Measurements from ENCODE around the gene HAP1.

DNA sequence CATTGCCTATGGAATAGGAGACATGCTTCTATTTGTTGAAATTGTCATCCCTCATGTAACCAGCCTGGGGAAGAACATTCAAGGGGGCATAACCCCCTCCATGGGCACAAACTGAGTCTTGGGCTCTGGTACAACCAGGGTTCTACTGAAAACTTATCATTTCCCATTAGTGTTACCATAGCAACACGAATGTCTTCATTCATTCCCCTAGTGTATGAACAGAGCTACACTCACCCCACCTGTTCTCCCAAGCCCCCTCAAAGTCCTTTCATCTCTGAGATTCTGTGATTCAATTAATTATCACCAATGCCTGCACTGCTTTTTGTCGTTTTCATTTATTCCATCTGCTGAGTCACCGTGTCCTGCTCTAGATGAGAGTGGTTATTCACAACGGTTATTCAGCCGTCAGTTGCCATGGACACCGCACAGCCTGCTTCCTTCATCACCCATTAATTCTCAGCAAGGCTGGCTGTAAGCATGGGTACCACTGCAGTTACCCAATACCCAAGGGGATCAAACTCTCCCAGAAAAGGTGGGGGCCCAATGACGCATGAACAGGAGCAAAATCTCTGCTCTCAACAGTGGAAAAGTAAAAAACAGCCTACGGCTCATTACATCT lies 23.9 kb downstream of the HAP1 start:
- TF ChIP-seq, protein P1, sequence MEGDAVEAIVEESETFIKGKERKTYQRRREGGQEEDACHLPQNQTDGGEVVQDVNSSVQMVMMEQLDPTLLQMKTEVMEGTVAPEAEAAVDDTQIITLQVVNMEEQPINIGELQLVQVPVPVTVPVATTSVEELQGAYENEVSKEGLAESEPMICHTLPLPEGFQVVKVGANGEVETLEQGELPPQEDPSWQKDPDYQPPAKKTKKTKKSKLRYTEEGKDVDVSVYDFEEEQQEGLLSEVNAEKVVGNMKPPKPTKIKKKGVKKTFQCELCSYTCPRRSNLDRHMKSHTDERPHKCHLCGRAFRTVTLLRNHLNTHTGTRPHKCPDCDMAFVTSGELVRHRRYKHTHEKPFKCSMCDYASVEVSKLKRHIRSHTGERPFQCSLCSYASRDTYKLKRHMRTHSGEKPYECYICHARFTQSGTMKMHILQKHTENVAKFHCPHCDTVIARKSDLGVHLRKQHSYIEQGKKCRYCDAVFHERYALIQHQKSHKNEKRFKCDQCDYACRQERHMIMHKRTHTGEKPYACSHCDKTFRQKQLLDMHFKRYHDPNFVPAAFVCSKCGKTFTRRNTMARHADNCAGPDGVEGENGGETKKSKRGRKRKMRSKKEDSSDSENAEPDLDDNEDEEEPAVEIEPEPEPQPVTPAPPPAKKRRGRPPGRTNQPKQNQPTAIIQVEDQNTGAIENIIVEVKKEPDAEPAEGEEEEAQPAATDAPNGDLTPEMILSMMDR (IDR thresholded peaks at IDR 0.05 in 4 of 5, conservative IDR thresholded peaks at IDR 0.05 in 1 of 5) = no peak
- no peak for TF ChIP-seq POLR2A (IDR thresholded peaks at IDR 0.05)
